Dedifferentiated amniotic fluid mesenchymal stem cell (primary cell): ENCODE data around the gene HSPA6.
A peak's percentile ranks its signal among the peaks of the same experiment; 100 is the strongest.
"Not testable (repeated sequence)": the region's sequence is repeated elsewhere in the genome, so short reads cannot be mapped to it uniquely, and the experiment has no call there.

Experiments used
- DNase-seq: peaks from one replicate; pipeline ENCODE4 v3.0.0-alpha.2; 2016; ENCODE audit errors: extremely low spot score

Gene HSPA6

GRCh38 chr1:161523817-161524741 is at the start of gene HSPA6:
HSPA6 (plus strand) TSS chr1:161524540; CDS start chr1:161524659, 119 bp downstream.
- peak; percentile 27 for DNase-seq

GRCh38 chr1:161477711-161478110 is 46.6 kb upstream of the HSPA6 start:
- DNase-seq = not testable (repeated sequence)

GRCh38 chr1:161478985-161479384 is 45.4 kb upstream of the HSPA6 start:
- no peak for DNase-seq

GRCh38 chr1:161480381-161481035 is 43.8 kb upstream of the HSPA6 start:
- DNase-seq = no peak

- DNase-seq = no peak
These were observed 42.5 kb upstream of the HSPA6 start for GRCh38 chr1:161481624-161482392.

GRCh38 chr1:161482610-161483009 is 41.7 kb upstream of the HSPA6 start:
- no peak for DNase-seq

GRCh38 chr1:161483361-161483760 is 41.0 kb upstream of the HSPA6 start:
- no peak for DNase-seq

- DNase-seq = no peak
These were observed 39.7 kb upstream of the HSPA6 start for GRCh38 chr1:161484613-161485012.

- DNase-seq = peak; percentile 71
These were observed 37.3 kb upstream of the HSPA6 start for GRCh38 chr1:161486806-161487741.

- DNase-seq = no peak
These were observed 32.9 kb upstream of the HSPA6 start for GRCh38 chr1:161491472-161491871.

- no peak for DNase-seq
These were observed 31.5 kb upstream of the HSPA6 start for GRCh38 chr1:161492827-161493226.

- DNase-seq = no peak
These were observed 30.1 kb upstream of the HSPA6 start for GRCh38 chr1:161494091-161494735.

- DNase-seq = no peak
These were observed 28.9 kb upstream of the HSPA6 start for GRCh38 chr1:161495490-161495889.

GRCh38 chr1:161497961-161498360 is 26.4 kb upstream of the HSPA6 start:
- no peak for DNase-seq

GRCh38 chr1:161498646-161499045 is 25.7 kb upstream of the HSPA6 start:
- DNase-seq = no peak

- no peak for DNase-seq
These were observed 25.0 kb upstream of the HSPA6 start for GRCh38 chr1:161499099-161500039.

GRCh38 chr1:161501234-161501633 is 23.1 kb upstream of the HSPA6 start:
- DNase-seq = no peak

- DNase-seq = peak; percentile 1
These were observed 22.2 kb upstream of the HSPA6 start for GRCh38 chr1:161502181-161502580.

GRCh38 chr1:161502641-161503393 is 21.5 kb upstream of the HSPA6 start:
- DNase-seq = peak; percentile 3
